Measurements from ENCODE around the gene MAPKAPK3.

GRCh38 chr3:50585919-50586762 is 30.8 kb upstream of the MAPKAPK3 start:
- TF ChIP-seq CREB5 (CRISPR knock-in tag; IDR thresholded peaks at IDR 0.05; ENCODE audit: low read depth) (no peak), ZFP30 (CRISPR knock-in tag; IDR thresholded peaks at IDR 0.05) (no peak), GLIS3 (CRISPR knock-in tag; IDR thresholded peaks at IDR 0.05) (no peak), TSHZ2 (CRISPR knock-in tag; IDR thresholded peaks at IDR 0.05) (no peak), CSRNP3 (CRISPR knock-in tag; IDR thresholded peaks at IDR 0.05) (no peak), PPARA (CRISPR knock-in tag; IDR thresholded peaks at IDR 0.05; ENCODE audit: borderline replicate concordance) (no peak), CSDC2 (CRISPR knock-in tag; IDR thresholded peaks at IDR 0.05) (no peak), POU6F1 (CRISPR knock-in tag; IDR thresholded peaks at IDR 0.05; ENCODE audit: borderline replicate concordance, low read depth) (no peak), ISL1 (CRISPR knock-in tag; IDR thresholded peaks at IDR 0.05) (no peak), BACH2 (CRISPR knock-in tag; IDR thresholded peaks at IDR 0.05; ENCODE audit: borderline replicate concordance) (no peak), PATZ1 (CRISPR knock-in tag; IDR thresholded peaks at IDR 0.05; ENCODE audit: borderline replicate concordance) (no peak), ZFP3 (CRISPR knock-in tag; IDR thresholded peaks at IDR 0.05) (no peak)
